Peyer's patch (tissue), 4 donors: ENCODE measurements around the gene ZGPAT. TPM values are rescaled to one million over a fixed set of nuclear protein-coding genes. Genes with fewer than 3 reads are reported as not detected.

Source experiments
- DNase-seq, 3 donors: peaks; one replicate each; pipeline ENCODE4 v3.0.0-alpha.2; 2017 to 2019
- H3K27ac ChIP-seq, 4 donors: fragments of 200-600 bp; sonication (generic); one replicate each; pipeline ENCODE4 v1.5.1; 2016 to 2019
- H3K27me3 ChIP-seq, 2 donors: fragments of 200-600 bp; sonication (generic); one replicate each; pipeline ENCODE4 v1.5.1; 2019
- H3K36me3 ChIP-seq, 3 donors: fragments of 200-600 bp; sonication (generic); one replicate each; pipeline ENCODE4 v1.5.1; 2016 to 2019
- H3K4me1 ChIP-seq, 4 donors: fragments of 200-600 bp; sonication (generic); one replicate each; pipeline ENCODE4 v1.5.1; 2016 to 2019
- H3K4me3 ChIP-seq, 4 donors: fragments of 200-600 bp; sonication (generic); 1 replicate in 3 of 4; 2 replicates in 1 of 4; pipeline ENCODE4 v1.5.1; 2016 to 2019; ENCODE audit warnings: mild to moderate bottlenecking in 1 of 4
- H3K9me3 ChIP-seq, 4 donors: fragments of 200-600 bp; sonication (generic); one replicate each; pipeline ENCODE4 v1.5.1; 2016 to 2019; ENCODE audit warnings: mild to moderate bottlenecking in 1 of 4
- CTCF ChIP-seq, 6 experiments: fragments of 450-650 bp in 4 of 6; fragments of 200-600 bp in 2 of 6; sonication (generic) in 1 of 6; IDR thresholded peaks; one replicate each; pipeline ENCODE4 v1.5.1; 2017 to 2019; ENCODE audit warnings: antibody characterized with exemption in 6 of 6, mild to moderate bottlenecking in 3 of 6, moderate library complexity in 1 of 6
- POLR2A ChIP-seq, 2 donors: fragments of 450-650 bp; IDR thresholded peaks; one replicate each; pipeline ENCODE4 v1.5.1; 2017; ENCODE audit warnings: antibody characterized with exemption in 2 of 2, mild to moderate bottlenecking in 2 of 2, moderate library complexity in 2 of 2
- total RNA-seq, 4 donors: library from RNA; depleted of rRNA; stranded (reverse); fragments of >200 nt; gene quantifications; one replicate each; pipeline ENCODE4 v1.1.0, GENCODE V29; 2016

Gene ZGPAT
- total RNA-seq, 4 donors from 2014 or later, result 48.9 to 67.7 (median 54.7) TPM

DNA sequence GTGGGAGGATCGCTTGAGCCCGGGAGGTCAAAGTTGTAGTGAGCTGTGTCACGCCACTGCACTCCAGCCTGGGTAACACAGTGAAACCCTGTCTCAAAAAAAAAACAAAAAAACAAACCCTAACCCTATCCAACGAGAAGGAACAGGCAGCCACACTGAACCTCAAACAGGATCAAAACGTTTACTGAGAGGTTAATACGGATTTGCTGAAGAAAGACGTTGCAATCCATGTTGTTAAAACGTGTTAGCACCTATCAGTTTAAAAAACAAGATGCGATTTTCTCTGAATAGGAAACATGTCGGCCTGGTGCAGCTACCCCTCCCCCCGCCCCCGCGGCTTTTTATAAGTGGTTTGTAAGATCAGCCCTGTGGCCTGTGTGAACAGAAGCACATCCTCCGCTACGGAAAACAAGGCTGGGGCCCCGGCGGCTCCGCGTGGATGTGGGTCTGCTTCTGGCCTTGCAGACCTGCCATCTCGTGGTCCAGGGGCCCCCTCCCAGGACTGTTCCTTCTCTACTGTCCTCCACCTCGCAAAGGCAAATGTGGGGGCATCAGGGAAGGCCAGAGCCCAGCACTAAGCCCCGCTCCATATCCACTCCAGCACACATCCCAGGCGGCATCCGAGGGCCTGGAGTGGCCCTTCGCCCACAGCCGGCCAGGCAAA is 43.1 kb downstream of the ZGPAT start:
- no peaks in the 10 kb centered on the region for H3K4me1 ChIP-seq
- H3K27me3 ChIP-seq, result no peaks in the 10 kb centered on the region
- H3K36me3 ChIP-seq, result no peaks in the 10 kb centered on the region
- peak overlapping the region in 1 of 4 donors; percentile 3 for H3K4me3 ChIP-seq
- DNase-seq, result peak in 2 of 3 donors; percentile 49 to 71
- H3K27ac ChIP-seq, result peak overlapping the region in 2 of 4 donors; percentile 36 to 66
- no peak for TF ChIP-seq POLR2A (IDR thresholded peaks at IDR 0.05)
- TF ChIP-seq CTCF (IDR thresholded peaks at IDR 0.05), result no peak
- H3K9me3 ChIP-seq, result no peaks in the 10 kb centered on the region

- Histone ChIP-seq H3K4me3 (peak overlapping the region in 1 of 4 donors; percentile 3), H3K27me3 (no peaks in the 10 kb centered on the region), H3K36me3 (no peaks in the 10 kb centered on the region), H3K4me1 (no peaks in the 10 kb centered on the region), H3K27ac (peak overlapping the region in 2 of 4 donors; percentile 36 to 66), H3K9me3 (no peaks in the 10 kb centered on the region)
- DNase-seq, result no peak
- TF ChIP-seq POLR2A (IDR thresholded peaks at IDR 0.05), result no peak
- TF ChIP-seq CTCF (IDR thresholded peaks at IDR 0.05), result no peak
Measured at GRCh38 chr20:63751471-63752271, 43.8 kb downstream of the ZGPAT start.

GRCh38 chr20:63752411-63753101 is 44.7 kb downstream of the ZGPAT start:
- TF ChIP-seq POLR2A (IDR thresholded peaks at IDR 0.05) (no peak), CTCF (IDR thresholded peaks at IDR 0.05) (no peak)
- no peak for DNase-seq
- no peaks in the 10 kb centered on the region for H3K27me3 ChIP-seq
- no peak overlapping the region for H3K27ac ChIP-seq
- no peaks in the 10 kb centered on the region for H3K4me1 ChIP-seq
- no peak overlapping the region for H3K4me3 ChIP-seq
- no peaks in the 10 kb centered on the region for H3K36me3 ChIP-seq
- no peaks in the 10 kb centered on the region for H3K9me3 ChIP-seq

GRCh38 chr20:63753381-63753780 is 45.5 kb downstream of the ZGPAT start:
- no peak for DNase-seq
- no peaks in the 10 kb centered on the region for H3K4me1 ChIP-seq
- no peak overlapping the region for H3K27ac ChIP-seq
- H3K36me3 ChIP-seq, result no peaks in the 10 kb centered on the region
- TF ChIP-seq CTCF (IDR thresholded peaks at IDR 0.05) (no peak), POLR2A (IDR thresholded peaks at IDR 0.05) (no peak)
- H3K9me3 ChIP-seq, result no peaks in the 10 kb centered on the region
- no peaks in the 10 kb centered on the region for H3K27me3 ChIP-seq
- H3K4me3 ChIP-seq, result no peak overlapping the region

DNA sequence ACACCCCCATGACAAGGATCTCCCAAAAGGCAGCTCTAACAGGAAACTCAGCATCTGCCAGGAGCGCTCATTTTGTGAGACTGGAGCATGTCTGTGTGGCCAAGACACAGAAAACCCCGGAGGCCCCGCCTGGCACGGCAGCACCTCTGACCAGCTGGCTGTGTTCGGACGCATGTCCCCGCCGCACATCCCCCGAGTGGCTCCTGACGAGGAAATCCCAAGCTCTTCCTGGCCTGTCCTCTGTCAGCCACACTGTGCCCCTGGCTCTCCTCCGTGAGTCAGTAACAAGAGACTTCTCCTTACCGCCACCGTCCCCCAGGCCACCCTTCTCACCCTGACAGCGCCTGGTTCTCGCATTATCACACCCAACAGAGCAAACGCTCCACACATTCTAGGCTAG is 46.2 kb downstream of the ZGPAT start:
- TF ChIP-seq POLR2A (IDR thresholded peaks at IDR 0.05) (no peak), CTCF (IDR thresholded peaks at IDR 0.05) (no peak)
- H3K4me3 ChIP-seq, result no peak overlapping the region
- DNase-seq, result no peak

More for the DNA sequence above, 46.2 kb downstream of the ZGPAT start:
- H3K4me1 ChIP-seq, result no peaks in the 10 kb centered on the region
- no peaks in the 10 kb centered on the region for H3K27me3 ChIP-seq
- H3K27ac ChIP-seq, result no peak overlapping the region
- H3K36me3 ChIP-seq, result no peaks in the 10 kb centered on the region
- H3K9me3 ChIP-seq, result no peaks in the 10 kb centered on the region
